Gastroesophageal sphincter (tissue), 4 donors: ENCODE results near the gene PARD3B. TPM values are rescaled to one million over a fixed set of nuclear protein-coding genes. Genes with fewer than 3 reads are reported as not detected.

ENCODE experiments used
- ATAC-seq: fragments of 150-250 bp; one replicate; pipeline ENCODE4 v1.9.1; 2016; ENCODE audit warnings: mild to moderate bottlenecking, moderate library complexity
- H3K27ac ChIP-seq, 4 donors: fragments of 200-600 bp; sonication (generic) in 3 of 4; 1 replicate in 3 of 4; 2 replicates in 1 of 4; pipeline ENCODE4 v1.5.1; 2016 to 2019
- H3K27me3 ChIP-seq: fragments of 200-600 bp; sonication (generic); one replicate; pipeline ENCODE4 v1.5.1; 2019
- H3K36me3 ChIP-seq, 2 donors: fragments of 200-600 bp; sonication (generic); one replicate each; pipeline ENCODE4 v1.5.1; 2019; ENCODE audit warnings: control low read depth in 1 of 2
- H3K4me1 ChIP-seq, 3 donors: fragments of 200-600 bp; sonication (generic); 1 replicate in 2 of 3; 2 replicates in 1 of 3; pipeline ENCODE4 v1.5.1; 2016 to 2019; ENCODE audit warnings: control low read depth in 2 of 3
- H3K4me3 ChIP-seq, 2 donors: fragments of 200-600 bp; sonication (generic); one replicate each; pipeline ENCODE4 v1.5.1; 2019; ENCODE audit warnings: mild to moderate bottlenecking in 1 of 2, moderate library complexity in 1 of 2
- H3K9me3 ChIP-seq, 3 donors: fragments of 200-600 bp; sonication (generic); one replicate each; pipeline ENCODE4 v1.5.1; 2017 to 2019; ENCODE audit warnings: control low read depth in 2 of 3
- EP300 ChIP-seq: sonication (generic); formaldehyde crosslinking; IDR thresholded peaks from one replicate; pipeline ENCODE4 v1.6.1; 2017; ENCODE audit warnings: antibody characterized with exemption, mild to moderate bottlenecking
- POLR2A ChIP-seq, 2 donors: fragments of 450-650 bp; IDR thresholded peaks; one replicate each; pipeline ENCODE4 v1.6.1; 2017; ENCODE audit warnings: antibody characterized with exemption in 2 of 2, mild to moderate bottlenecking in 2 of 2, moderate library complexity in 1 of 2
- POLR2AphosphoS5 ChIP-seq: sonication (generic); formaldehyde crosslinking; IDR thresholded peaks from one replicate; pipeline ENCODE4 v1.6.1; 2017; ENCODE audit warnings: antibody characterized with exemption
- WGBS, 2 donors: methylation state at CpG; one replicate each; pipeline ENCODE4 v1.1.5; 2018; ENCODE audit warnings: low coverage in 1 of 2; 5-methylcytosine and 5-hydroxymethylcytosine counted together
- total RNA-seq, 4 donors: library from RNA; depleted of rRNA; stranded (reverse); fragments of >200 nt; gene quantifications; one replicate each; pipeline ENCODE4 v1.1.0, GENCODE V29; 2016
- TF ChIP-seq, protein P1 (sequence below), 4 experiments: fragments of 200-600 bp in 2 of 4; fragments of 450-650 bp in 2 of 4; sonication (generic) in 1 of 4; IDR thresholded peaks; one replicate each; pipeline ENCODE4 v1.5.1; 2017 to 2019; ENCODE audit warnings: antibody characterized with exemption in 4 of 4, mild to moderate bottlenecking in 2 of 4, moderate library complexity in 2 of 4

Gene PARD3B
- total RNA-seq, 4 donors from 2014 or later = 29.6 to 42.2 (median 41.0) TPM

DNA sequence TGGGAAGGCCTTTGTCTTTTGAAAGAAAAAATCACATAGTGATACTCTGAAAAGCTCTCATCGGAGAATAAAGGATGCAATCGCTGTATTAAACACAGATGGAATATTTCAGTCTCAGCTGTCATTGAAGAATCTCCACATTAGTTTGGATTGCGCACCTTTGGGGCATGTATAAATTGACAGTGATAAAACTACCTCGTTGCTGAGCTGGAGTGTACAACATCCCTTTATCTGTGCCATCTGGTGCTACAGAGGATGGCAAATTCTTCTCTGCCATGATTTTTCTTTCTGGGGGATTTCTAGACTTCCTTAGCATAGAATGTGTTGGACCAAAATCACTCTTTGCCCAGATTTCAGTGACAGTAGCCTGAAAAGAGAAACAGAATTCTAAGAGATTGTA, 185.3 kb downstream of the PARD3B start:
- Histone ChIP-seq H3K4me3 (no peak overlapping the region), H3K9me3 (no peaks in the 10 kb centered on the region), H3K36me3 (no peaks in the 10 kb centered on the region), H3K4me1 (peaks cover 0 to 8% (median 0%) of the 10 kb centered on the region in 3 donors), H3K27ac (no peak overlapping the region), H3K27me3 (no peaks in the 10 kb centered on the region)
- WGBS, 2 donors = 36 to 46% methylated on average over 4 of the region's 4 CpGs
- ATAC-seq = no peak
- TF ChIP-seq POLR2A (IDR thresholded peaks at IDR 0.05) = no peak
- TF ChIP-seq, protein P1, sequence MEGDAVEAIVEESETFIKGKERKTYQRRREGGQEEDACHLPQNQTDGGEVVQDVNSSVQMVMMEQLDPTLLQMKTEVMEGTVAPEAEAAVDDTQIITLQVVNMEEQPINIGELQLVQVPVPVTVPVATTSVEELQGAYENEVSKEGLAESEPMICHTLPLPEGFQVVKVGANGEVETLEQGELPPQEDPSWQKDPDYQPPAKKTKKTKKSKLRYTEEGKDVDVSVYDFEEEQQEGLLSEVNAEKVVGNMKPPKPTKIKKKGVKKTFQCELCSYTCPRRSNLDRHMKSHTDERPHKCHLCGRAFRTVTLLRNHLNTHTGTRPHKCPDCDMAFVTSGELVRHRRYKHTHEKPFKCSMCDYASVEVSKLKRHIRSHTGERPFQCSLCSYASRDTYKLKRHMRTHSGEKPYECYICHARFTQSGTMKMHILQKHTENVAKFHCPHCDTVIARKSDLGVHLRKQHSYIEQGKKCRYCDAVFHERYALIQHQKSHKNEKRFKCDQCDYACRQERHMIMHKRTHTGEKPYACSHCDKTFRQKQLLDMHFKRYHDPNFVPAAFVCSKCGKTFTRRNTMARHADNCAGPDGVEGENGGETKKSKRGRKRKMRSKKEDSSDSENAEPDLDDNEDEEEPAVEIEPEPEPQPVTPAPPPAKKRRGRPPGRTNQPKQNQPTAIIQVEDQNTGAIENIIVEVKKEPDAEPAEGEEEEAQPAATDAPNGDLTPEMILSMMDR (IDR thresholded peaks at IDR 0.05) = no peak
- no peak for TF ChIP-seq POLR2AphosphoS5
- TF ChIP-seq EP300 = no peak

DNA sequence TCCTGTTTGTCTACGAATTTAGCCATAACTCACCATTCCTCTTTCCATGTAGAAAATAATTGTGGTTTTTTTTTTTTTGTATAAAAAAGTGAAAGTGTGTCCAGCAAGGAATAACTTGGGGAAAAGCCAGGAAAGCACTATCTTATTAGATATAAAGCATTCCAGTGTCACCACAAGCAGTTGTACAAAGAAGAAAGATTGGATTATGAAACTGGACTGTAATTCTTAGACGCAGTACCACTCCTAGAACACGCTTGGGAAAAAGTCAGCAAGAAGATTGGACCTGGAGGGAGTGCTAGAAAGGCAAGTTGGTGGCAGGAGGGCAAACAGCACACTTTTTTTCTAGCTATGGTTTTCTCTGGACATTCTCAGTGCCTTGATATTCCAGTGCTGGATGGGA, 186.7 kb downstream of the PARD3B start:
- no peaks in the 10 kb centered on the region for H3K9me3 ChIP-seq
- no peak overlapping the region for H3K4me3 ChIP-seq
- 41 to 56% methylated on average over 3 of the region's 3 CpGs for WGBS, 2 donors
- ATAC-seq = no peak
- peaks cover 0 to 8% (median 0%) of the 10 kb centered on the region in 3 donors for H3K4me1 ChIP-seq
- no peaks in the 10 kb centered on the region for H3K36me3 ChIP-seq
- no peak overlapping the region for H3K27ac ChIP-seq
- no peaks in the 10 kb centered on the region for H3K27me3 ChIP-seq
- TF ChIP-seq POLR2AphosphoS5 = no peak
- TF ChIP-seq, protein P1 (IDR thresholded peaks at IDR 0.05) = no peak
- no peak for TF ChIP-seq POLR2A (IDR thresholded peaks at IDR 0.05)
- no peak for TF ChIP-seq EP300

DNA sequence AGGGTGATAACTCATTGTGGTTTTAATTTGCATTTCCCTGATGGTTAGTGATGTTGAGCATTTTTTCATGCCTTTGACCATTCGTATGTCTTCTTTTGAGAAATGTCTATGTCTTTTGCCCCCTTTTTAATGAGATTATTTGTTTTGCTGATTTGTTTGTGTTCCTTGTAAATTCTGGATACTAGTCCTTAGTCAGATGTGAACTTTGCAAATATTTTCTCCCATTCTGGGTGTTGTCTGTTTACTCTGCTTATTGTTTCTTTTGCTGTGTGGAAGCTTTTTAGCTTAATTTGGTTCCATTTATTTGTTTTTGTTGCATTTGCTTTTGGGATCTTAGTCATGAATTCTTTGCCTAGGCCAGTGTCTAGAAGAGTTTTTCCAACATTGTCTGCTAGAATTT, 192.0 kb downstream of the PARD3B start:
- Histone ChIP-seq H3K9me3 (peaks cover 0 to 12% (median 0%) of the 10 kb centered on the region in 3 donors), H3K4me1 (no peaks in the 10 kb centered on the region), H3K27ac (no peak overlapping the region), H3K4me3 (no peak overlapping the region), H3K36me3 (no peaks in the 10 kb centered on the region), H3K27me3 (no peaks in the 10 kb centered on the region)
- 83 to 100% methylated on average over 1 of the region's 1 CpG for WGBS, 2 donors
- TF ChIP-seq POLR2A (IDR thresholded peaks at IDR 0.05) = no peak
- TF ChIP-seq EP300 = no peak
- TF ChIP-seq, protein P1 (IDR thresholded peaks at IDR 0.05) = no peak
- TF ChIP-seq POLR2AphosphoS5 = no peak
- ATAC-seq = no peak

DNA sequence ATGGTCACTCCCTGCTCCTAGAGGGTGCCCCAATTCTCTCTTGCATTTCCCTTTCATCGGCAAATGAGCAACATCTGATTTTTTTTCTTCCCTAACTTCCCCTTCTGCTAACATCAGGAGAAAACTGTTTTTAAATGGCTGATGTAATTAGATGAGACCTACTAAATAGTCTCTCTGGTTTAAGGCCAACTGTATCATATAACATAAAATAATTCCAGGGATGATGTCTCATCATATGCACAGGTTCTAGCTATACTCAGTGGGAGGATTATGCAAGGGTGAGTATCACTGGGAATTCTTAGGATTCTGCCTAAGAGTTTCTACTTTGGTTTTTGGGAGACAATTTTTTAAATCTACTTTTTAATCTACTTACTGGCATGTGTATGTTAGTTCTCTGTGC, 193.4 kb downstream of the PARD3B start:
- no peak overlapping the region for H3K27ac ChIP-seq
- no peaks in the 10 kb centered on the region for H3K27me3 ChIP-seq
- H3K4me1 ChIP-seq = no peaks in the 10 kb centered on the region
- H3K36me3 ChIP-seq = no peaks in the 10 kb centered on the region
- H3K9me3 ChIP-seq = peaks cover 0 to 12% (median 0%) of the 10 kb centered on the region in 3 donors
- 86 to 100% methylated on average over 1 of the region's 1 CpG for WGBS, 2 donors
- H3K4me3 ChIP-seq = no peak overlapping the region
- TF ChIP-seq POLR2AphosphoS5 = no peak
- TF ChIP-seq, protein P1 (IDR thresholded peaks at IDR 0.05) = no peak
- ATAC-seq = no peak

DNA sequence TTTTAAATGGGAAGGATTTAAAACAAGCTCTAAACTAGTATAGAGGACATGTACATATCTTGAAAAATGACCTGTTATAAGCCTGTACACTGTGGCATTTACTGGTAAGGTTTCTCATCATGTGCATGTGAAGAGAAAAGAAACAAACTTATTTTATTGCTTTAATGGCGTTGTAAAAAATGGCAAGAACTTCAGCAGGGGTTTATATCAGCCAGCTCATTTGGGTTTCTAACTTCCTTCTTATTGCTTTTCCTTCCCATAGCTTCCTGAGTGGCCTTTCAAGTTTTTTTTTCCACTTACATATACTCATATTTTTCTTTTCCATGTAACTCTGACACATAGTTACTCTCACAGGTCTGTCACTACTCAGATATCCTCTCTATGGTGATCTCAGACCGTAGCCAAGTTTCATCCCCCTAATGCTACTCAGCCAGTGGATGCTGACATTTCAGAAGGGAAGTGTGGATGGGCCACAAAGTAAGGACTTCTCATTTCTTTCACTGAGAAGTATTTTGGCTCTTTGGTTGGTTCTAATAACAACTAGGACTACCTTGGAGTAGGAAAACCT, 198.2 kb downstream of the PARD3B start:
- H3K27ac ChIP-seq = no peak overlapping the region
- WGBS, 2 donors = 69 to 75% methylated on average over 1 to 2 of the region's 2 CpGs

More for the DNA sequence above, 198.2 kb downstream of the PARD3B start:
- Histone ChIP-seq H3K36me3 (no peaks in the 10 kb centered on the region), H3K9me3 (peaks cover 0 to 7% (median 0%) of the 10 kb centered on the region in 3 donors), H3K27me3 (no peaks in the 10 kb centered on the region), H3K4me1 (no peaks in the 10 kb centered on the region), H3K4me3 (no peak overlapping the region)
- TF ChIP-seq, protein P1 (IDR thresholded peaks at IDR 0.05) = no peak
- TF ChIP-seq POLR2A (IDR thresholded peaks at IDR 0.05) (no peak), EP300 (no peak), POLR2AphosphoS5 (no peak)
- ATAC-seq = no peak
